HCT116 (cell line): ENCODE measurements around the gene GRK5. TPM values are rescaled to one million over a fixed set of nuclear protein-coding genes. Genes with fewer than 3 reads are reported as not detected.

ENCODE experiments used
- ATAC-seq: fragments of 200-7000 bp; cut with Tn5 transposase; 2 replicates; pipeline ENCODE4 v1.9.1; 2020; ENCODE audit warnings: mild to moderate bottlenecking, moderate library complexity
- BruUV-seq: library from RNA; stranded (reverse); fragments of 400-500 nt; replicated peaks from 2 replicates; lab custom pipeline; 2021; lab: Mats Ljungman, UMichigan
- CTCF ChIA-PET: fragments of 300-600 bp; sonication (Branson Sonifier 250); formaldehyde crosslinking; loops from one replicate; lab custom pipeline; 2021; ENCODE audit warnings: antibody characterized with exemption; lab: Charles Lee
- POLR2A ChIA-PET: fragments of 300-600, 350-600 bp; sonication (Branson Sonifier 250); formaldehyde crosslinking; loops from one replicate; lab custom pipeline; 2021; ENCODE audit warnings: antibody characterized with exemption; lab: Charles Lee
- RAD21 ChIA-PET, 2 experiments: fragments of 300-600 bp; sonication (Branson Sonifier 250); formaldehyde crosslinking; loops; one replicate each; lab custom pipeline; 2023; ENCODE audit warnings: low total read pairs in 2 of 2; ENCODE audit not compliant: uncharacterized antibody in 2 of 2, unreplicated experiment in 2 of 2, low non-redundant PET in 1 of 2; lab: Charles Lee
- DNase-seq: peaks from one replicate; pipeline ENCODE4 v3.0.0-alpha.2; 2010; ENCODE audit warnings: low read depth, low spot score
- H2AFZ ChIP-seq: fragments of 200-600 bp; shearing (Covaris generic), sonication (generic); 2 replicates; pipeline ENCODE4 v1.6.1; 2017; ENCODE audit warnings: low read depth, mixed run types, mixed read lengths, antibody characterized with exemption, low read length; ENCODE audit not compliant: poor library complexity, severe bottlenecking
- H3K27ac ChIP-seq: 2 replicates; pipeline ENCODE4 v1.5.1; 2012; ENCODE audit warnings: low read depth, low read length
- H3K27me3 ChIP-seq: fragments of 200-600 bp; sonication (generic); 2 replicates; pipeline ENCODE4 v1.6.1; 2016; ENCODE audit warnings: mixed run types, low read length, mixed read lengths; ENCODE audit not compliant: insufficient read depth
- H3K36me3 ChIP-seq, 2 experiments: fragments of 200-500 bp in 1 of 2; fragments of 200-600 bp in 1 of 2; sonication (Bioruptor generic) in 1 of 2; sonication (generic) in 1 of 2; 2 replicates each; pipeline versions ENCODE4 v1.5.1 to v1.6.1; 2014 to 2016; ENCODE audit warnings: low read length in 2 of 2, inconsistent platforms in 1 of 2, mixed read lengths in 1 of 2, mixed run types in 1 of 2; ENCODE audit not compliant: insufficient read depth in 2 of 2, control insufficient read depth in 1 of 2
- H3K4me1 ChIP-seq, 2 experiments: fragments of 200-600 bp in 1 of 2; sonication (generic) in 1 of 2; 2 replicates each; pipeline versions ENCODE4 v1.5.1 to v1.6.1; 2012 to 2017; ENCODE audit warnings: low read length in 2 of 2, inconsistent platforms in 1 of 2, mild to moderate bottlenecking in 1 of 2, mixed read lengths in 1 of 2, mixed run types in 1 of 2, moderate library complexity in 1 of 2; ENCODE audit not compliant: insufficient read depth in 2 of 2, control insufficient read depth in 1 of 2
- H3K4me2 ChIP-seq: fragments of 200-600 bp; sonication (generic); 2 replicates; pipeline ENCODE4 v1.6.1; 2017; ENCODE audit warnings: mixed run types, low read length, mixed read lengths
- H3K4me3 ChIP-seq, 2 experiments: fragments of 200-600 bp in 1 of 2; sonication (generic) in 1 of 2; replicated peaks in 1 of 2; 2 replicates each; pipeline ENCODE4 v1.5.1; 2011 to 2016; ENCODE audit warnings: low read length in 2 of 2, control low read depth in 1 of 2, low read depth in 1 of 2, mild to moderate bottlenecking in 1 of 2, mixed read lengths in 1 of 2, mixed run types in 1 of 2
- H3K79me2 ChIP-seq: fragments of 200-600 bp; sonication (generic); 2 replicates; pipeline ENCODE4 v1.6.1; 2017; ENCODE audit warnings: mild to moderate bottlenecking, mixed run types, low read length, moderate library complexity, mixed read lengths; ENCODE audit not compliant: insufficient read depth
- H3K9ac ChIP-seq: fragments of 200-600 bp; sonication (generic); 2 replicates; pipeline ENCODE4 v1.6.1; 2016; ENCODE audit warnings: low read length, mixed read lengths
- H3K9me2 ChIP-seq: fragments of 200-600 bp; sonication (generic), shearing (Covaris generic); 2 replicates; pipeline ENCODE4 v1.6.1; 2017; ENCODE audit warnings: mixed run types, mild to moderate bottlenecking, moderate library complexity; ENCODE audit not compliant: insufficient read depth
- H3K9me3 ChIP-seq, 2 experiments: fragments of 200-500 bp in 1 of 2; fragments of 200-600 bp in 1 of 2; sonication (Bioruptor generic) in 1 of 2; sonication (generic) in 1 of 2; 2 replicates each; pipeline ENCODE4 v1.6.1; 2014 to 2017; ENCODE audit warnings: low read length in 2 of 2, mixed read lengths in 2 of 2, inconsistent platforms in 1 of 2, low read depth in 1 of 2, mild to moderate bottlenecking in 1 of 2, mixed run types in 1 of 2, moderate library complexity in 1 of 2; ENCODE audit not compliant: control insufficient read depth in 1 of 2, insufficient read depth in 1 of 2
- H4K20me1 ChIP-seq: fragments of 200-600 bp; sonication (generic), shearing (Covaris generic); 2 replicates; pipeline ENCODE4 v1.6.1; 2017; ENCODE audit warnings: mixed run types, mild to moderate bottlenecking, moderate library complexity; ENCODE audit not compliant: insufficient read depth
- ATF3 ChIP-seq: IDR thresholded peaks from 2 replicates; pipeline ENCODE4 v1.6.1; 2012
- CBX3 ChIP-seq: IDR thresholded peaks from 2 replicates; pipeline ENCODE4 v1.6.1; 2012; ENCODE audit warnings: low read depth
- CEBPB ChIP-seq: IDR thresholded peaks from 2 replicates; pipeline ENCODE4 v1.6.1; 2012; ENCODE audit warnings: low read depth
- EGR1 ChIP-seq: IDR thresholded peaks from 2 replicates; pipeline ENCODE4 v1.6.1; 2012; ENCODE audit warnings: low read depth
- ELF1 ChIP-seq: IDR thresholded peaks from 2 replicates; pipeline ENCODE4 v1.6.1; 2012; ENCODE audit warnings: low read depth, borderline replicate concordance
- EZH2phosphoT487 ChIP-seq: fragments of 200-600 bp; IDR thresholded peaks from 2 replicates; pipeline ENCODE4 v1.6.1; 2018; ENCODE audit warnings: antibody characterized with exemption, borderline replicate concordance
- FOSL1 ChIP-seq: IDR thresholded peaks from 2 replicates; pipeline ENCODE4 v1.6.1; 2012; ENCODE audit warnings: low read depth
- JUND ChIP-seq: IDR thresholded peaks from 2 replicates; pipeline ENCODE4 v1.6.1; 2012
- MAX ChIP-seq: IDR thresholded peaks from 2 replicates; pipeline ENCODE4 v1.6.1; 2012
- POLR2A ChIP-seq: IDR thresholded peaks from 2 replicates; pipeline ENCODE4 v1.7.0; 2011; ENCODE audit warnings: borderline replicate concordance; ENCODE audit not compliant: insufficient read depth, insufficient read length; ENCODE audit errors: extremely low read depth
- RAD21 ChIP-seq: IDR thresholded peaks from 2 replicates; pipeline ENCODE4 v1.6.1; 2012; ENCODE audit warnings: low read depth, mild to moderate bottlenecking
- REST ChIP-seq: IDR thresholded peaks from 2 replicates; pipeline ENCODE4 v1.6.1; 2012; ENCODE audit warnings: low read depth
- SP1 ChIP-seq: IDR thresholded peaks from 2 replicates; pipeline ENCODE4 v1.6.1; 2012; ENCODE audit warnings: low read depth
- SRF ChIP-seq: IDR thresholded peaks from 2 replicates; pipeline ENCODE4 v1.6.1; 2012; ENCODE audit warnings: low read depth
- ZBTB33 ChIP-seq: IDR thresholded peaks from 2 replicates; pipeline ENCODE4 v1.6.1; 2011; ENCODE audit warnings: mild to moderate bottlenecking, low read length, moderate library complexity; ENCODE audit not compliant: insufficient replicate concordance; ENCODE audit errors: extremely low read depth
- ZFX ChIP-seq: fragments of 450-650 bp; IDR thresholded peaks from 2 replicates; pipeline ENCODE4 v1.6.1; 2017
- ZNF274 ChIP-seq: fragments of 200-500 bp; sonication (Bioruptor generic); IDR thresholded peaks from 2 replicates; pipeline ENCODE4 v1.6.1; 2014; ENCODE audit warnings: mild to moderate bottlenecking, low read depth, low read length, inconsistent platforms
- intact Hi-C: fragments of 100-400 bp; cut with micrococcal nuclease; formaldehyde crosslinking; loops from 2 replicates; pipeline ENCODE4 v1.10.0; 2022
- total RNA-seq: library from RNA; stranded (reverse); gene quantifications from one replicate; pipeline ENCODE4 v1.2.1, GENCODE V29; 2021; ENCODE audit not compliant: unreplicated experiment

The GRK5 gene
- total RNA-seq, 1 experiment from 2014 or later = 7.3 TPM

- Histone ChIP-seq H3K79me2 (no peaks in the 10 kb centered on the region), H3K27me3 (peaks cover 2% of the 10 kb centered on the region), H3K9me3 (no peaks in the 10 kb centered on the region), H3K9me2 (no peaks in the 10 kb centered on the region), H3K27ac (no peak overlapping the region), H2AFZ (no peak overlapping the region), H3K4me1 (peaks cover 8 to 19% of the 10 kb centered on the region in 2 experiments), H3K36me3 (no peaks in the 10 kb centered on the region), H3K4me2 (no peak overlapping the region), H4K20me1 (no peaks in the 10 kb centered on the region), H3K4me3 (no peak overlapping the region), H3K9ac (no peak overlapping the region)
- POLR2A ChIA-PET = no interaction called here
- CTCF ChIA-PET = no interaction called here
- intact Hi-C loops = no loop called here
- no peak for DNase-seq
- ATAC-seq = no peak
- TF ChIP-seq FOSL1 = no peak
- TF ChIP-seq EGR1 = no peak
- TF ChIP-seq JUND = no peak
- no peak for TF ChIP-seq SRF
- no peak for TF ChIP-seq CBX3
- no peak for TF ChIP-seq POLR2A
- no peak for TF ChIP-seq ELF1
- TF ChIP-seq CEBPB = no peak
- TF ChIP-seq ZNF274 = no peak
- no peak for TF ChIP-seq MAX
- no peak for TF ChIP-seq ATF3
- no peak for TF ChIP-seq ZFX
- TF ChIP-seq SP1 = no peak
- RAD21 ChIA-PET = no interaction called here
- BruUV-seq = no TSS peak
These were observed 79.1 kb downstream of the GRK5 start for GRCh38 chr10:119286516-119286915.

- ATAC-seq (no peak), DNase-seq (no peak)
- Histone ChIP-seq H3K4me3 (no peak overlapping the region), H3K9me3 (no peaks in the 10 kb centered on the region), H3K4me2 (no peak overlapping the region), H3K4me1 (peaks cover 2 to 13% of the 10 kb centered on the region in 2 experiments), H2AFZ (no peak overlapping the region), H3K27me3 (peaks cover 7% of the 10 kb centered on the region), H3K27ac (no peak overlapping the region), H3K9me2 (no peaks in the 10 kb centered on the region), H3K36me3 (no peaks in the 10 kb centered on the region), H3K9ac (no peak overlapping the region), H4K20me1 (no peaks in the 10 kb centered on the region), H3K79me2 (no peaks in the 10 kb centered on the region)
- CTCF ChIA-PET = no interaction called here
- intact Hi-C loops = no loop called here
- POLR2A ChIA-PET = no interaction called here
- BruUV-seq = no TSS peak
- RAD21 ChIA-PET = no interaction called here
- TF ChIP-seq EZH2phosphoT487 = no peak
- no peak for TF ChIP-seq ZBTB33
- no peak for TF ChIP-seq RAD21
- TF ChIP-seq JUND = no peak
- no peak for TF ChIP-seq CEBPB
- no peak for TF ChIP-seq REST
These were observed 79.7 kb downstream of the GRK5 start for GRCh38 chr10:119286983-119287633.
